GM23338 (cell line): ENCODE data around the gene NTM.

ENCODE experiments used
- EZH2 ChIP-seq: fragments of 200-600 bp; sonication (generic); IDR thresholded peaks from one replicate; pipeline ENCODE4 v1.8.0; 2017; ENCODE audit warnings: antibody characterized with exemption, mild to moderate bottlenecking, low read depth; ENCODE audit not compliant: unreplicated experiment
- EZH2phosphoT487 ChIP-seq: fragments of 200-600 bp; sonication (generic); IDR thresholded peaks from one replicate; pipeline ENCODE4 v1.8.1; 2018; ENCODE audit warnings: antibody characterized with exemption; ENCODE audit not compliant: unreplicated experiment
- POLR2AphosphoS5 ChIP-seq: IDR thresholded peaks from 2 replicates; pipeline ENCODE4 v1.6.1; 2016; ENCODE audit warnings: antibody characterized with exemption, low read depth
- ZNF331 ChIP-seq: fragments of 250-450 bp; sonication (Bioruptor Pico); IDR thresholded peaks from 2 replicates; pipeline ENCODE4 v1.5.0; 2020; ENCODE audit warnings: low read depth, mild to moderate bottlenecking, moderate library complexity
- TF ChIP-seq, protein P1 (sequence below), 2 experiments: fragments of 200-600 bp in 1 of 2; sonication (generic) in 1 of 2; conservative IDR thresholded peaks; 2 replicates each; pipeline versions ENCODE4 v1.5.1 to v1.6.1; 2016 to 2017; ENCODE audit warnings: antibody characterized with exemption in 2 of 2, low read depth in 2 of 2, mild to moderate bottlenecking in 2 of 2, moderate library complexity in 1 of 2
- TF ChIP-seq, protein P2 (sequence below): IDR thresholded peaks from one replicate; pipeline ENCODE4 v1.6.1; 2018; ENCODE audit warnings: antibody characterized with exemption; ENCODE audit not compliant: unreplicated experiment

DNA sequence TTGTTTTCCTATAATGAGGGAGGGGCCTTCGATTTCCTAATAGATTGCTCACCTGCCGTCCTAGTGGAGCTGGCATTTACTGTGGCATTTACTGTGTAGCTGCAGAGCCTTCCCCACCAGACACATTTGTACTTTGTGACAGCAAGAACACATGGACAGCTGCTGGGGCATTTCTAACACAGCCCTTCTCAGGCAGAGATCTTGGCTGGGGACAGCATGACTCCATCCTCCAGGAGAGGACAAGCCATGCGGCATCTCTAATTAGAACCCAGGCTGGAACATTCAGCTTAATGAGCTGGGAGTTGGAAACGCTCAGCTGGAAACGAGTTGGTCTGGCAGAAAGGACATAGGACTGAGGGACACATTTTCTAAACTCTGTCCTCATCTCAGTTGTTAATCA is 887.5 kb downstream of the NTM start:
- TF ChIP-seq, protein P1, sequence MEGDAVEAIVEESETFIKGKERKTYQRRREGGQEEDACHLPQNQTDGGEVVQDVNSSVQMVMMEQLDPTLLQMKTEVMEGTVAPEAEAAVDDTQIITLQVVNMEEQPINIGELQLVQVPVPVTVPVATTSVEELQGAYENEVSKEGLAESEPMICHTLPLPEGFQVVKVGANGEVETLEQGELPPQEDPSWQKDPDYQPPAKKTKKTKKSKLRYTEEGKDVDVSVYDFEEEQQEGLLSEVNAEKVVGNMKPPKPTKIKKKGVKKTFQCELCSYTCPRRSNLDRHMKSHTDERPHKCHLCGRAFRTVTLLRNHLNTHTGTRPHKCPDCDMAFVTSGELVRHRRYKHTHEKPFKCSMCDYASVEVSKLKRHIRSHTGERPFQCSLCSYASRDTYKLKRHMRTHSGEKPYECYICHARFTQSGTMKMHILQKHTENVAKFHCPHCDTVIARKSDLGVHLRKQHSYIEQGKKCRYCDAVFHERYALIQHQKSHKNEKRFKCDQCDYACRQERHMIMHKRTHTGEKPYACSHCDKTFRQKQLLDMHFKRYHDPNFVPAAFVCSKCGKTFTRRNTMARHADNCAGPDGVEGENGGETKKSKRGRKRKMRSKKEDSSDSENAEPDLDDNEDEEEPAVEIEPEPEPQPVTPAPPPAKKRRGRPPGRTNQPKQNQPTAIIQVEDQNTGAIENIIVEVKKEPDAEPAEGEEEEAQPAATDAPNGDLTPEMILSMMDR (conservative IDR thresholded peaks at IDR 0.05; ENCODE audit: low read depth in 2 of 2), result no peak
- TF ChIP-seq POLR2AphosphoS5 (no peak), EZH2 (no peak), EZH2phosphoT487 (no peak), ZNF331 (CRISPR knock-in tag) (no peak)
- TF ChIP-seq, protein P2, sequence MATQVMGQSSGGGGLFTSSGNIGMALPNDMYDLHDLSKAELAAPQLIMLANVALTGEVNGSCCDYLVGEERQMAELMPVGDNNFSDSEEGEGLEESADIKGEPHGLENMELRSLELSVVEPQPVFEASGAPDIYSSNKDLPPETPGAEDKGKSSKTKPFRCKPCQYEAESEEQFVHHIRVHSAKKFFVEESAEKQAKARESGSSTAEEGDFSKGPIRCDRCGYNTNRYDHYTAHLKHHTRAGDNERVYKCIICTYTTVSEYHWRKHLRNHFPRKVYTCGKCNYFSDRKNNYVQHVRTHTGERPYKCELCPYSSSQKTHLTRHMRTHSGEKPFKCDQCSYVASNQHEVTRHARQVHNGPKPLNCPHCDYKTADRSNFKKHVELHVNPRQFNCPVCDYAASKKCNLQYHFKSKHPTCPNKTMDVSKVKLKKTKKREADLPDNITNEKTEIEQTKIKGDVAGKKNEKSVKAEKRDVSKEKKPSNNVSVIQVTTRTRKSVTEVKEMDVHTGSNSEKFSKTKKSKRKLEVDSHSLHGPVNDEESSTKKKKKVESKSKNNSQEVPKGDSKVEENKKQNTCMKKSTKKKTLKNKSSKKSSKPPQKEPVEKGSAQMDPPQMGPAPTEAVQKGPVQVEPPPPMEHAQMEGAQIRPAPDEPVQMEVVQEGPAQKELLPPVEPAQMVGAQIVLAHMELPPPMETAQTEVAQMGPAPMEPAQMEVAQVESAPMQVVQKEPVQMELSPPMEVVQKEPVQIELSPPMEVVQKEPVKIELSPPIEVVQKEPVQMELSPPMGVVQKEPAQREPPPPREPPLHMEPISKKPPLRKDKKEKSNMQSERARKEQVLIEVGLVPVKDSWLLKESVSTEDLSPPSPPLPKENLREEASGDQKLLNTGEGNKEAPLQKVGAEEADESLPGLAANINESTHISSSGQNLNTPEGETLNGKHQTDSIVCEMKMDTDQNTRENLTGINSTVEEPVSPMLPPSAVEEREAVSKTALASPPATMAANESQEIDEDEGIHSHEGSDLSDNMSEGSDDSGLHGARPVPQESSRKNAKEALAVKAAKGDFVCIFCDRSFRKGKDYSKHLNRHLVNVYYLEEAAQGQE, result no peak
